ENCODE data around the gene CCDC90B.

The CCDC90B gene

GRCh38 chr11:83222499-83222898 is 63.7 kb downstream of the CCDC90B start:
- no peak for DNase-seq

- DNase-seq: no peak
These were observed 64.5 kb downstream of the CCDC90B start for GRCh38 chr11:83221694-83222093.

GRCh38 chr11:83220260-83220659 is 65.9 kb downstream of the CCDC90B start:
- DNase-seq: no peak

- DNase-seq: no peak
These were observed 67.1 kb downstream of the CCDC90B start for GRCh38 chr11:83219095-83219494.

Data from central memory CD4-positive, alpha-beta T cell (primary cell).